Mesothelial cell of epicardium (in vitro differentiated cells): ENCODE results near the gene XRRA1. TPM values are rescaled to one million over a fixed set of nuclear protein-coding genes. Genes with fewer than 3 reads are reported as not detected.
A peak's percentile ranks its signal among the peaks of the same experiment; 100 is the strongest.

Experiments
- DNase-seq, 2 experiments: peaks; one replicate each; pipeline ENCODE4 v3.0.0; 2021; ENCODE audit warnings: low spot score in 2 of 2; ENCODE audit not compliant: unreplicated experiment in 2 of 2
- H3K27ac Mint-ChIP-seq: 2 replicates; pipeline ENCODE4 v1.8.0; 2021; ENCODE audit warnings: mixed read lengths
- H3K27me3 Mint-ChIP-seq: 2 replicates; pipeline ENCODE4 v1.8.0; 2021; ENCODE audit warnings: low read depth, mixed read lengths
- H3K36me3 Mint-ChIP-seq: 2 replicates; pipeline ENCODE4 v1.8.0; 2021; ENCODE audit warnings: mixed read lengths
- H3K4me1 Mint-ChIP-seq: 2 replicates; pipeline ENCODE4 v1.8.0; 2021; ENCODE audit warnings: mixed read lengths
- H3K4me3 Mint-ChIP-seq: 2 replicates; pipeline ENCODE4 v1.8.0; 2021; ENCODE audit warnings: mild to moderate bottlenecking, moderate library complexity, mixed read lengths
- H3K9me3 Mint-ChIP-seq: 2 replicates; pipeline ENCODE4 v1.8.0; 2021; ENCODE audit warnings: mixed read lengths
- total RNA-seq: library from RNA; stranded (reverse); gene quantifications from 3 replicates; pipeline ENCODE4 v1.2.1, GENCODE V29; 2021
- TF ChIP-seq, protein P1 (sequence below): fragments of 200-600 bp; sonication (generic); IDR thresholded peaks from one replicate; pipeline ENCODE4 v1.5.0; 2021; ENCODE audit warnings: antibody characterized with exemption; ENCODE audit not compliant: unreplicated experiment

The XRRA1 gene
- total RNA-seq, 1 donor from 2014 or later: 12.8 TPM

DNA sequence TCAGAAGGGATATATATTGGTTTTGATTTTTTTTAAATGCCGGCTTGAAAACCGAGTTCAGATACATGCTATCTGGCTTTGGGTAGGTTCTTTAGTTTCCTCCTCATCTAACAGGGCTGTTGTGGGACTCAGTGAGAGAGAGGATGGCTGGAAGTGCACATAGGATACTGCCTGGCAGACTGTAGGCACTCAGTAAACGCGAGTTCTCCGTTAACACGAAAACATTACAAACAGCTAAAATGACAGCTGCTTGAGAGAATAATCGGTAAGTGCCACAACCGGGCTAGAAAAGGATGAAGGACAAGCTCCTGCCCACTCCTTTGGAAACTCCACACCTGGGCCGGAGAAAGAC is 369 bp downstream of the XRRA1 start:
- H3K4me1 Mint-ChIP-seq: peaks cover 29% of the 10 kb centered on the region
- no peaks in the 10 kb centered on the region for H3K27me3 Mint-ChIP-seq
- peak overlapping the region; percentile 98 for H3K27ac Mint-ChIP-seq
- H3K9me3 Mint-ChIP-seq: no peaks in the 10 kb centered on the region
- TF ChIP-seq, protein P1, sequence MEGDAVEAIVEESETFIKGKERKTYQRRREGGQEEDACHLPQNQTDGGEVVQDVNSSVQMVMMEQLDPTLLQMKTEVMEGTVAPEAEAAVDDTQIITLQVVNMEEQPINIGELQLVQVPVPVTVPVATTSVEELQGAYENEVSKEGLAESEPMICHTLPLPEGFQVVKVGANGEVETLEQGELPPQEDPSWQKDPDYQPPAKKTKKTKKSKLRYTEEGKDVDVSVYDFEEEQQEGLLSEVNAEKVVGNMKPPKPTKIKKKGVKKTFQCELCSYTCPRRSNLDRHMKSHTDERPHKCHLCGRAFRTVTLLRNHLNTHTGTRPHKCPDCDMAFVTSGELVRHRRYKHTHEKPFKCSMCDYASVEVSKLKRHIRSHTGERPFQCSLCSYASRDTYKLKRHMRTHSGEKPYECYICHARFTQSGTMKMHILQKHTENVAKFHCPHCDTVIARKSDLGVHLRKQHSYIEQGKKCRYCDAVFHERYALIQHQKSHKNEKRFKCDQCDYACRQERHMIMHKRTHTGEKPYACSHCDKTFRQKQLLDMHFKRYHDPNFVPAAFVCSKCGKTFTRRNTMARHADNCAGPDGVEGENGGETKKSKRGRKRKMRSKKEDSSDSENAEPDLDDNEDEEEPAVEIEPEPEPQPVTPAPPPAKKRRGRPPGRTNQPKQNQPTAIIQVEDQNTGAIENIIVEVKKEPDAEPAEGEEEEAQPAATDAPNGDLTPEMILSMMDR: no peak
- H3K4me3 Mint-ChIP-seq: peak overlapping the region; percentile 99
- peaks cover 2% of the 10 kb centered on the region for H3K36me3 Mint-ChIP-seq
- DNase-seq: no peak

DNA sequence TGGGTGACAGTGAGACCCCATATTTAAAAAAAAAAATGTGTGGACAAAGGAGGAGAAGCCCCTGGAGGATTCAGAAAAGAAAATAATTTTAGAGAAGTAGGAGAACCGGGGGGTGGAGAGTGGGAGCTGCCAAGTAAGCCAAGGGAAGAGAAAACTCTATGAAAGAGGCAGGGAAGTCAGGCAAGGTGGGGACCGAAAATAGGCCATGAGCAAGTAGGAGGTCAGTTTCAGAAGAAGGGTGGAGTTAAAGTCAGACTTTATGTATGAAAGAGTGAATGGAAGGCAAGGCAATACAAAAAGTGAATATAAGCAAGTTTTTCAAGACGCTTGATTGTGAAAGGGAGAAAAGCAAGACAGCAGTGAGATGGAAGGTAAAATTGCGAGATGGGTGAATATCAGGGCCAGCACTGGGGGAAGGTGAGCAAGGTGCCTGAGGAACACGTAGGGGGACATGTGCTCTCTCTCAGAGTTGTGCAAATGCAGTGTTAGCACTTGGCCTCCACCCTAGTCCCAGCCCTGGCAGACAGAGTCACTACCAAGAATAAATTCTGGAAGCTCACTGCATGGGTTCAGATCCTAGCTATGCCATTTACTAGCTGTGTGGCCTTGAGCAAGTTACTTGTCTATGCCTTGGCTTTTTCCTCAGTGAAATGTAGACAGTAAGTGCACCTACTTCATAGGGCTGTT is 6.7 kb downstream of the XRRA1 start:
- no peak for DNase-seq
- Mint-ChIP-seq H3K9me3 (no peaks in the 10 kb centered on the region), H3K27me3 (no peaks in the 10 kb centered on the region), H3K36me3 (peaks cover 4% of the 10 kb centered on the region), H3K4me1 (no peaks in the 10 kb centered on the region), H3K27ac (no peak overlapping the region), H3K4me3 (no peak overlapping the region)
- TF ChIP-seq, protein P1: no peak

DNA sequence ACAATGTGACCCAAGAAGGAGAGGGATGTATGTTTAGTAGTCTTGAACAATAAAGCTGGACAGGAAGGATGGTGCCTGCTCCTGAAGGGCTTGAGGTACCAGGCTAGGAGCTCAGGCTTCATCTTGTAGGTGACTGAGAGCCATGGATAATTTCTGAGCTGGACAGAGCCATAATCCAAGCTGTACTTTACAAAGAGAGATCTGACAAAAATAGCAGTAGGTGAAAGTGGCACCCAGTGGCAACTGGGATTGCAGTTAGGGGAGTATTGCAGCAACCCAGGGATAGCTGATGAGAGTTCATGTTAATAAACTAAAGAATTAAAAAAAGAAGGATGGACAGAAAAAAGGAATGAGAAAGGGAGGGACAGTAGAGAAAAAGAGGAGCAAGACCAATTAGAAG is 7.4 kb downstream of the XRRA1 start:
- Mint-ChIP-seq H3K4me1 (no peaks in the 10 kb centered on the region), H3K9me3 (no peaks in the 10 kb centered on the region), H3K27me3 (no peaks in the 10 kb centered on the region), H3K27ac (no peak overlapping the region), H3K4me3 (no peak overlapping the region), H3K36me3 (peaks cover 8% of the 10 kb centered on the region)
- TF ChIP-seq, protein P1: no peak
- DNase-seq: no peak

DNA sequence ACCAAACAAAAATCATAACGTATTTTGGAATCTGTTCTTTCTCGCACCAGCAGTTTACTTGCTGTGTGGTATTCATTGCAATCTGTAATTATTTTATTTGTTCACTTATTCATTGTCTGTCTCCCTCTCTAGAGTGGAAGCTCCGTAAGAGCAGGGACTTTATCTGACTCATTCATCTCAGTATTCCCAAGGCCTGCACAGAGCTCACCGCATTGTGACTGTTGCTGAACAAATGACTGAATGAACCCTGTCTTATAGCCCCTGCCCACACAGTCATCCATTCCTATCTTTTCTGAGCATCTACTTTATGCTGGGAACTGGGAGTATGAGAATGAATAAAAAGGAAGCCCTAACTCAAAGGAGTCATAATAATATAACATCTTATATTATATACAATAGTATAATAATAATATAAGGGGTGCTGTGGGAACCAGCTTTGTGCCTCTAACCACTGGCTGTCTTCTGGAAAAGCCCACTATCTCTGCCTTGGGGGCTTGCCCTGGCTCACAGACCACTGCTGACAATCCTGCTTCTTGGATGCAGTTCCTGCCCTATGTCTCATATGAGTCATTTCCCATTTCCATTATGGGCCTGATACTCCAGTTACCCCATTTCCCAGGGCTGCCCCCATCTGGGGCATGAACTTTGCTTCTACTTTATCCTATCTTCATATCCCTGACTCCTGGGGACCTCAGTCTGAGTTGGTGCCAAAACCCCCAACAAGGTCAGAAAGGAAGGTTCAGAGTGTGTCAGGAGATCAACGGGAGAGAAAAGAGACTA is 11.0 kb downstream of the XRRA1 start:
- no peak overlapping the region for H3K27ac Mint-ChIP-seq
- TF ChIP-seq, protein P1: no peak
- H3K27me3 Mint-ChIP-seq: no peaks in the 10 kb centered on the region
- peaks cover 25% of the 10 kb centered on the region for H3K36me3 Mint-ChIP-seq
- no peaks in the 10 kb centered on the region for H3K9me3 Mint-ChIP-seq
- H3K4me3 Mint-ChIP-seq: no peak overlapping the region
- no peak for DNase-seq
- no peaks in the 10 kb centered on the region for H3K4me1 Mint-ChIP-seq

DNA sequence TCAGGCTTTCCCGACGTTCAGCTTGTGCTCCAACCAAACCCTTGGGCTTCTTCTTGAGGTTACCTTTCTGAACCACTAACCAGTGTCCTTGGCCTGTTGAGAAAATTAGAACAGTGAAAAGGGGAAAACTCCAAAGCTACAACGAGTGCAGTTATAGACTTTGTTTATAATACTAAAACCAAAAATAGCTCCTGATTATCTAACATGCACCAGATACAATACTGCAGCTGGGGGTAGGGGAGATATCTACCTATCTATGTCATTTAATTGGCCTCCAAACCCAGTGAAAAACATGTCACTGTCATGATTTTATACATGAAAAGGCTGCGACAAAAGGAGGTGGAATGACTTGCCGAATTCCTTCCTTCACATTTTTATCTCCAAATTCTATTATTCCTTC is 11.9 kb downstream of the XRRA1 start:
- TF ChIP-seq, protein P1: no peak
- Mint-ChIP-seq H3K4me3 (no peak overlapping the region), H3K27me3 (no peaks in the 10 kb centered on the region), H3K27ac (no peak overlapping the region), H3K4me1 (no peaks in the 10 kb centered on the region), H3K36me3 (peaks cover 25% of the 10 kb centered on the region), H3K9me3 (no peaks in the 10 kb centered on the region)
- no peak for DNase-seq
